Stomach (tissue), 9 donors: Measurements from ENCODE around the gene TMEM59L. TPM values are rescaled to one million over a fixed set of nuclear protein-coding genes. Genes with fewer than 3 reads are reported as not detected.

Source experiments
- DNase-seq, 2 donors: peaks; one replicate each; pipeline versions ENCODE4 v3.0.0 to v3.0.0-alpha.2; 2013 to 2019
- H3K27ac ChIP-seq, 5 donors: fragments of 200-600 bp in 4 of 5; sonication (generic) in 4 of 5; one replicate each; pipeline ENCODE4 v1.5.1; 2013 to 2019; ENCODE audit warnings: mild to moderate bottlenecking in 1 of 5, moderate library complexity in 1 of 5
- H3K27me3 ChIP-seq, 3 donors: fragments of 200-600 bp; sonication (generic); one replicate each; pipeline ENCODE4 v1.5.1; 2017 to 2019; ENCODE audit warnings: mixed run types in 1 of 3
- H3K36me3 ChIP-seq, 4 donors: fragments of 200-600 bp; sonication (generic); 1 replicate in 3 of 4; 2 replicates in 1 of 4; pipeline ENCODE4 v1.5.1; 2016 to 2019
- H3K4me1 ChIP-seq, 4 donors: fragments of 200-600 bp; sonication (generic); one replicate each; pipeline ENCODE4 v1.5.1; 2016 to 2019
- H3K4me3 ChIP-seq, 4 donors: fragments of 200-600 bp; sonication (generic) in 3 of 4; one replicate each; pipeline ENCODE4 v1.5.1; 2016 to 2019; ENCODE audit warnings: mild to moderate bottlenecking in 1 of 4
- H3K9me3 ChIP-seq, 4 donors: fragments of 200-600 bp; sonication (generic); one replicate each; pipeline ENCODE4 v1.5.1; 2016 to 2019
- CTCF ChIP-seq, 7 experiments: fragments of 450-650 bp in 4 of 7; fragments of 200-600 bp in 3 of 7; sonication (generic) in 3 of 7; IDR thresholded peaks; one replicate each; pipeline ENCODE4 v1.5.1; 2016 to 2019; ENCODE audit warnings: antibody characterized with exemption in 7 of 7, control low read depth in 2 of 7, mild to moderate bottlenecking in 1 of 7
- EP300 ChIP-seq: sonication (generic); formaldehyde crosslinking; IDR thresholded peaks from one replicate; pipeline ENCODE4 v1.6.1; 2017; ENCODE audit warnings: antibody characterized with exemption
- POLR2A ChIP-seq, 4 donors: fragments of 450-650 bp; IDR thresholded peaks; one replicate each; pipeline ENCODE4 v1.6.1; 2016; ENCODE audit warnings: antibody characterized with exemption in 4 of 4, control low read depth in 2 of 4, mild to moderate bottlenecking in 1 of 4, moderate library complexity in 1 of 4
- POLR2AphosphoS5 ChIP-seq, 3 donors: sonication (generic); formaldehyde crosslinking; IDR thresholded peaks; one replicate each; pipeline ENCODE4 v1.6.1; 2016; ENCODE audit warnings: antibody characterized with exemption in 3 of 3
- WGBS, 5 donors: extraction: QIAGEN DNeasy Blood & Tissue Kit in 3 of 5; methylation state at CpG; one replicate each; pipeline versions ENCODE4 v1.1.5 to v1.1.7; 2013 to 2018; 5-methylcytosine and 5-hydroxymethylcytosine counted together
- intact Hi-C: fragments of 100-400 bp; cut with DNase I; formaldehyde crosslinking; loops from one replicate; pipeline ENCODE4 v1.15.1; 2023; ENCODE audit warnings: low total_unique reads
- polyA plus RNA-seq, 3 donors: library from polyadenylated mRNA; stranded (reverse); fragments of 200-250 nt; gene quantifications; one replicate each; pipeline ENCODE4 v1.2.3, GENCODE V29; 2013
- total RNA-seq, 5 donors: library from RNA; depleted of rRNA; stranded (reverse); fragments of >200 nt; gene quantifications; one replicate each; pipeline versions ENCODE4 v1.1.0 to v1.2.3, GENCODE V29; 2014 to 2016
- donor health status: healthy with polysubstance abuse.
- donor health status: Bipolar disorder and iron deficiency.
- donor health status: healthy.

The TMEM59L gene
- total and polyA plus RNA-seq, 8 donors = 0.25 to 4.7 (median 2.8) TPM; not detected in 4

DNA sequence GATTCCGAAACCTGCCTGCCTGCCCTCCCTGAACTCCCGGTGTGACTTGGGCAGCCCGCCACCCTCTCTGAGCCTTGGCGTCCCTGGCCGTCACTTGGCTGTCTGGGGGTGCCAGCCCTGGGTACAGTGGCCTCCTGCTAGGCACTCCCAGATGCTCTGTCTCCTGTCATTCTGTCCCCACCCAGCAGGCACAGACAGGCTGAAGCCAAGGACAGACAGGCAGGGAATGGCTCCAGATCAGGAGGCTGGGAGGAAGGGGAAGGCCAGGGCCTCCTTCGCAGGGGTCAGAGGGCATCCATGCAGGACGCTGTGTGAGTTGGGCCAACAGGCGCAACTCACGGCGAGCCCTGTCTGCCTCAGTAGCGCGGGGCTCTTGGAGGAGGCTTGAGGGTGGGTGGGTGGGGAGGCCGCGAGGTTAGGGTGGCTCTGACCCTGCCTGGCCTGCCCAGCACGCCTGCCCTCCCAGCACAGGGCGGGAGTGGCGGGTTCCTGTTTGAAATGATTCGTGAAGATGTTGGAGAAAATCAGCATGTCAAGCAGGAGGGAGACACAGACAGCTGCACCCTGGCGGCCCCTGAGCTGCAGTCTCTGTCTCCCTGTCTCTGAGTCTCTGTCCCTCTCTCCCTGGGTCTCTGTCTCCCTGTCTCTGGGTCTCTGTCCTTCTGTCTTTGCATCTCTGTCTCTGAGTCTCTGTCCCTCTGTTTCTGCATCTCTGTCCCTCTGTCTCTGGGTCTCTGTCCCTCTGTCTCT is 43.8 kb downstream of the TMEM59L start:
- TF ChIP-seq CTCF (IDR thresholded peaks at IDR 0.05) (no peak), EP300 (no peak), POLR2A (IDR thresholded peaks at IDR 0.05) (no peak), POLR2AphosphoS5 (IDR thresholded peaks at IDR 0.05) (no peak)
- H3K4me1 ChIP-seq = peaks cover 5 to 55% (median 35%) of the 10 kb centered on the region in 4 donors
- WGBS, 5 donors = 65 to 91% (median 81%) methylated on average over 10 to 19 of the region's 19 CpGs
- H3K9me3 ChIP-seq = no peaks in the 10 kb centered on the region
- H3K4me3 ChIP-seq = no peak overlapping the region
- H3K27ac ChIP-seq = peak overlapping the region in 2 of 5 donors; percentile 71 to 78
- no peaks in the 10 kb centered on the region for H3K27me3 ChIP-seq
- H3K36me3 ChIP-seq = no peaks in the 10 kb centered on the region
- intact Hi-C loops = no loop called here
- no peak for DNase-seq

DNA sequence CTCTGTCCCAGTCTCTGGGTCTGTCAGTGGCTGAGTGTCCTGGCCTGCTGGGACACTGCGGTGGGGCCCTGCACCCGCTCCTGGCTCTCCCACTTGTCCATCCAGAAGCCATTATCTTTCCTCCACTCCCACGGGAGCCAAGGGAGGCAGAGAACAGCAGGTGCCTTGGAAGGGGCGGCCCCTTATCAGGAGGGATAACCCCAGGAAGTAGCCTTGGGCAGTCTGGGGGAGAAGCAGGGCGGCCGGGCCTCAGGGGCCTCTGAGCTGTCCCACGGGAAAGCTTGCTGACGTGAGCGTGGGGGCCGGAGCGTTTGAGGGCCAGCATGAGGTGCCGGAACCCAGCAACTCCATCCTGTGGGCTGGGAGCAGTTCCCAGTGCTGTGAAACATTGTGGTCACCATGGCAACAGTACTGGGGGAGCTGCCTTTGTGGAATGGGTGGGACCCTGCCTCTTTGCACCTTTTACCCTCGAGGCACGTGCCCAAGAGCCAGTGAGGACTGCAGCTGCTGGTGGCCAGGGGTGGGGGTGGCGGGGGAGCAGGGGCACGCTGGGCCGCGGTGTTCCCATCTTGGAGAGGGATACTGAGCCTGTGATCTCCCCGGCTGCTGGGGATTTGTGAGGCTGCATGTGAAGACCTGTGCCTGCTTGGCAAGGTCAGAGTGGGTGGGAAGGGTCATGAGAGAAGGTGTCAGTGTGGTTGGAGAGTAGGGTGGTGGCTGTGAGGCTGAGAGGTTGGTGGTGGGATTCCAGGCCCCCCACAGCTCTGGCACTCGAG is 45.1 kb downstream of the TMEM59L start:
- no peaks in the 10 kb centered on the region for H3K9me3 ChIP-seq
- H3K36me3 ChIP-seq = no peaks in the 10 kb centered on the region
- H3K4me3 ChIP-seq = no peak overlapping the region
- TF ChIP-seq EP300 (no peak), POLR2A (IDR thresholded peaks at IDR 0.05) (no peak), CTCF (IDR thresholded peaks at IDR 0.05) (no peak)
- no peaks in the 10 kb centered on the region for H3K27me3 ChIP-seq
- H3K27ac ChIP-seq = peak overlapping the region in 4 of 5 donors; percentile 71 to 79 (median 78)
- peaks cover 5 to 48% (median 32%) of the 10 kb centered on the region in 4 donors for H3K4me1 ChIP-seq
- peak in 1 of 2 donors; percentile 83 for DNase-seq
- 53 to 68% (median 57%) methylated on average over 11 to 20 of the region's 20 CpGs for WGBS, 5 donors
- intact Hi-C loops = no loop called here

DNA sequence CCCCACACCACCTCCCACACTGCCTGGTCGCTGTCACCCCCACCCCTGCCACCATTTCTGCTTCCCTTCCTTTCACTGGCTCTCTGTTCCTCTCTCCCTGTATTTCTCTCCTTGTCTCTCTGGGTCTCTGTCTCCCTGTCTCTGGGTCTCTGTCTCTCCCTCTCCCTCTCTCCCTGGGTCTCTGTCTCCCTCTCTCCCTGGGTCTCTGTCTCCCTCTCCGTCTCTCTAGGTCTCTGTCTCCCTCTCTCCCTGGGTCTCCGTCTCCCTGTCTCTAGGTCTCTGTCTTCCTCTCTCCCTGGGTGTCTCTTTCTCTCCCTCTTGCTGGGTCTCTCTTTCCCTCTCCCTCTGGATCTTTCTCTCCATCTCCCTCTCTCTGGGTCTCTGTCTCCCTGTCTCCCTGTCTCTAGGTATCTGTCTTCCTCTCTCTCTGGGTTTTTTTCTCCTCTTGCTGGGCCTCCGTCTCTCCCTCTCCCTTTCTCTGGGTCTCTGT is 45.7 kb downstream of the TMEM59L start:
- intact Hi-C loops = no loop called here
- TF ChIP-seq CTCF (IDR thresholded peaks at IDR 0.05) (no peak), EP300 (no peak), POLR2AphosphoS5 (IDR thresholded peaks at IDR 0.05) (no peak), POLR2A (IDR thresholded peaks at IDR 0.05) (no peak)
- H3K9me3 ChIP-seq = no peaks in the 10 kb centered on the region

DNA sequence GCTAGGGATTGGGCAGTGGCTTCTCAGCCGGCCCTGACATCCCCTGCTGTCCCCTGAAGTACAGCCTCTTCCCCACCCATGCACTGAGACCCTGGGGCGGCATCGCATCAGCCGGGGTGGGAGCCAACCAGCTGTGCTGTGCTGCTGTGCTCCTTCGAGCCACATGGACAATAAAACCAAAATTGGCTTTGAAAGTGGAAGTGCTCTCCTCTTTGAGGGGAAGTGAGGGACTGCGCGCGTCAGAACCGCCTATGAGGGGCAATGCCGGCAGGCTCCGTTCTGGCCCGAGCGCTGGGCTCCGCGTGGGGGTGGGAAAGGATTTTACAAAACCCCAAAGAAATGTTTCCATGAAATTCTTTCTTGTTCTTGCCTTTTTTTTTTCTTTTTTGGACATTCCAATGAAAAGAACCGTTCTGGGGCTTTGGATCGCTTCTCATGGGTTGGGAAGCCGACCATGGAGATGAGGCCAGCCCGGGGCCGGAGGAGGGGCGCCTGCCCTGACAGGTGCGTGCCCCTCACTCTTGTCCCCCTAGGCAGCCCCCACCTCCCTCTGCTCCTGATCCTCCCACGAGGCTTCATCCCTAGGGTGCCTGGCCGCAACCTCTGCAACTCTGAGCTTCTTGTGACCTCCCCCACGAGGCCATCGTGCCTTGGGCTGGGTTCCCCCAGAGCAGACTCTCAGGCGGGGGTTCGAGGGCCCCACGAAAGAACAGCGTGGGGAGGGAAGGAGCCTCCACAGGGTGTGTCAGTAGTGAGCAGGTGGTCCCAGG is 46.8 kb downstream of the TMEM59L start:
- no peaks in the 10 kb centered on the region for H3K9me3 ChIP-seq
- H3K36me3 ChIP-seq = peaks cover 0 to 6% (median 5%) of the 10 kb centered on the region in 4 donors
- TF ChIP-seq POLR2AphosphoS5 (IDR thresholded peaks at IDR 0.05) (peak in 2 of 3 donors; percentile 9 to 14), EP300 (no peak)
- H3K27ac ChIP-seq = peak overlapping the region in 4 of 5 donors; percentile 71 to 79 (median 78)
- H3K4me3 ChIP-seq = no peak overlapping the region
- intact Hi-C loops = no loop called here
- H3K4me1 ChIP-seq = peaks cover 5 to 64% (median 40%) of the 10 kb centered on the region in 4 donors
- DNase-seq = peak in 1 of 2 donors; percentile 72
- WGBS, 5 donors = 55 to 73% (median 68%) methylated on average over 26 to 30 of the region's 30 CpGs
- H3K27me3 ChIP-seq = no peaks in the 10 kb centered on the region

More for the DNA sequence above, 45.7 kb downstream of the TMEM59L start:
- Histone ChIP-seq H3K4me3 (no peak overlapping the region), H3K27ac (peak overlapping the region in 4 of 5 donors; percentile 71 to 79 (median 78)), H3K27me3 (no peaks in the 10 kb centered on the region), H3K4me1 (peaks cover 5 to 54% (median 35%) of the 10 kb centered on the region in 4 donors), H3K36me3 (no peaks in the 10 kb centered on the region)
- no peak for DNase-seq
- WGBS, 5 donors = 88 to 93% (median 90%) methylated on average over 4 of the region's 4 CpGs
